Lower leg skin (tissue), 3 donors: ENCODE measurements around the gene HILPDA.

Experiments
- CTCF ChIP-seq, 3 donors: fragments of 450-650 bp; IDR thresholded peaks; one replicate each; pipeline ENCODE4 v1.5.1; 2016; ENCODE audit warnings: antibody characterized with exemption in 3 of 3, mild to moderate bottlenecking in 3 of 3, moderate library complexity in 2 of 3
- POLR2A ChIP-seq, 2 donors: fragments of 450-650 bp; IDR thresholded peaks; one replicate each; pipeline ENCODE4 v1.6.1; 2016 to 2017; ENCODE audit warnings: antibody characterized with exemption in 2 of 2, mild to moderate bottlenecking in 1 of 2, moderate library complexity in 1 of 2

- TF ChIP-seq POLR2A (IDR thresholded peaks at IDR 0.05) (no peak), CTCF (IDR thresholded peaks at IDR 0.05) (no peak)
These were observed 18.0 kb upstream of the HILPDA start for GRCh38 chr7:128437426-128438332.
